Measurements from ENCODE around the gene XAB2. TPM values are rescaled to one million over a fixed set of nuclear protein-coding genes. Genes with fewer than 3 reads are reported as not detected.

Gene XAB2
- total RNA-seq, 1 experiment from 2014 or later = 84.4 TPM

DNA sequence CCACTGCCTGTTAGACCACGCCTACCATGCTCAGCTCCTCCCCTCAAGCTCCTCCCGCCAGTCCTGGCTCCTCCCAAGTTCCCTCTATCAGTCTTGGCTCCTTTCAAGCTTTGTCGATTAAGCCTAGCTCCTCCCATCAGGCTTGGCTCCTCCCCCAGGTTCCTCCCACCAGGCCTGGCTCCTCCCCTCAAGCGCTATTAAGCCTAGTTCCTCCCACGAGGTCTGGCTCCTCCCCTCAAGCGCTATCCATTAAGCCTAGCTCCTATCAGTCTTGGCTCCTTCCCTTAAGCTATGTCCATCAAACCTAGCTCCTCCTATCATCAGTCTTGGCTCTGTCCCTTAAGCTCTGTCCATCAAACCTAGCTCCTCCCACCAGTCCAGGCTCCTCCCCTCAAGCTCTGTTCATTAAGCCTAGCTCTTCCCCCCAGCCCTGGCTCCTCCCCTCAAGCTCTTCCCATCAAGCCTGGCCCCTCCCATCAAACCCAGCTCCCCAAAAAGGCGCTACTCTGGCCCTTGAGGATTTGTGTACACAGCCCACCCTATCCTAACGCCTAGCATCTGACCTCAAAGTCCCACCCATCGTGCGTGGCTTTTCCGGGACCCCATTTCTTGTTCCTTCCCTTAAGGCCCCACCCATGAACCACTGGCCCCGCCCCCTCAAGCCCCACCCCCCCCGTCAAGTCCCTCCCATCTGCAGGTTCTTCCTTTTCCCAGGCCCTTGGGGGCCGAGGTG is 23.7 kb downstream of the XAB2 start:
- peaks cover 4% of the 10 kb centered on the region; the same call in 1 of the 2 replicates for H3K36me3 ChIP-seq (ENCODE audit: low read depth, low read length)
- no peak overlapping the region for H3K27ac ChIP-seq (ENCODE audit: low read length)
- no peak overlapping the region for H3K4me3 ChIP-seq (ENCODE audit: low read length)
- ATAC-seq = peak; percentile 83
- intact Hi-C loops (cut with micrococcal nuclease) = no loop called here
- H3K9ac ChIP-seq (ENCODE audit: low read length) = no peak overlapping the region
- no peaks in the 10 kb centered on the region for H3K9me3 ChIP-seq (ENCODE audit: low read length)
- peaks cover 7% of the 10 kb centered on the region; the same call in 1 of the 2 replicates for H4K20me1 ChIP-seq (ENCODE audit: low read length)
- H3K4me2 ChIP-seq (ENCODE audit: low read length) = no peak overlapping the region
- H3K79me2 ChIP-seq (ENCODE audit: low read length) = peaks cover 5% of the 10 kb centered on the region
- peak; percentile 71 for DNase-seq
- no peak for TF ChIP-seq EZH2phosphoT487 (IDR thresholded peaks at IDR 0.05; ENCODE audit: borderline replicate concordance, low read length)
- no peak for TF ChIP-seq CTCF (conservative IDR thresholded peaks at IDR 0.05; ENCODE audit: low read depth, low read length)
- TF ChIP-seq EZH2 (IDR thresholded peaks at IDR 0.05; ENCODE audit: low read length, unreplicated experiment) = no peak
- no peaks in the 10 kb centered on the region for H3K27me3 ChIP-seq (ENCODE audit: low read length)
- no peak overlapping the region for H2AFZ ChIP-seq (ENCODE audit: low read length)
- POLR2A ChIA-PET (ENCODE audit: unreplicated experiment) = no interaction called here
- H3K4me1 ChIP-seq (ENCODE audit: insufficient read depth, low read length) = no peaks in the 10 kb centered on the region
- CTCF ChIA-PET = interaction anchor here (0.9 to 1.0 kb wide), 3 partner anchors 37 to 99 kb away, joined by 4 to 6 read pairs (median 5); partner anchors contain the start of gene TRAPPC5
- no TSS peak for BruUV-seq (replicated peaks)
- no peaks in the 10 kb centered on the region for H3K9me2 ChIP-seq (replicated peaks; ENCODE audit: low read length)
- no peaks in the 10 kb centered on the region for H3F3A ChIP-seq (ENCODE audit: low read length, unreplicated experiment)

GRCh38 chr19:7603919-7604318 is 25.4 kb downstream of the XAB2 start:
- POLR2A ChIA-PET (ENCODE audit: unreplicated experiment) = no interaction called here

More at GRCh38 chr19:7603919-7604318, 25.4 kb downstream of the XAB2 start:
- no peaks in the 10 kb centered on the region for H3K9me2 ChIP-seq (replicated peaks; ENCODE audit: low read length)
- DNase-seq (no peak), ATAC-seq (no peak)
- H2AFZ ChIP-seq (ENCODE audit: low read length) = no peak overlapping the region
- H3K4me3 ChIP-seq (ENCODE audit: low read length) = no peak overlapping the region
- peaks cover 5% of the 10 kb centered on the region for H3K79me2 ChIP-seq (ENCODE audit: low read length)
- no peaks in the 10 kb centered on the region for H3K4me1 ChIP-seq (ENCODE audit: insufficient read depth, low read length)
- no peaks in the 10 kb centered on the region for H3K9me3 ChIP-seq (ENCODE audit: low read length)
- no peak overlapping the region for H3K27ac ChIP-seq (ENCODE audit: low read length)
- H3K9ac ChIP-seq (ENCODE audit: low read length) = no peak overlapping the region
- TF ChIP-seq EZH2 (IDR thresholded peaks at IDR 0.05; ENCODE audit: low read length, unreplicated experiment) (no peak), CTCF (conservative IDR thresholded peaks at IDR 0.05; ENCODE audit: low read depth, low read length) (no peak), EZH2phosphoT487 (IDR thresholded peaks at IDR 0.05; ENCODE audit: borderline replicate concordance, low read length) (no peak)
- no TSS peak for BruUV-seq (replicated peaks)
- H4K20me1 ChIP-seq (ENCODE audit: low read length) = peaks cover 7% of the 10 kb centered on the region; the same call in 1 of the 2 replicates
- H3K27me3 ChIP-seq (ENCODE audit: low read length) = no peaks in the 10 kb centered on the region
- CTCF ChIA-PET = no interaction called here
- no peak overlapping the region for H3K4me2 ChIP-seq (ENCODE audit: low read length)
- H3F3A ChIP-seq (ENCODE audit: low read length, unreplicated experiment) = no peaks in the 10 kb centered on the region
- intact Hi-C loops (cut with micrococcal nuclease) = no loop called here
- H3K36me3 ChIP-seq (ENCODE audit: low read depth, low read length) = peaks cover 4% of the 10 kb centered on the region; the same call in 1 of the 2 replicates

All from PC-3 (cell line).